Esophagus squamous epithelium (tissue), 5 donors: ENCODE data around the gene ITSN2. TPM values are rescaled to one million over a fixed set of nuclear protein-coding genes. Genes with fewer than 3 reads are reported as not detected.

Experiments used
- DNase-seq: peaks from one replicate; lab custom pipeline; 2025; lab: John Stamatoyannopoulos, UW
- H3K27ac ChIP-seq, 4 donors: fragments of 200-600 bp; sonication (generic); one replicate each; pipeline ENCODE4 v1.5.1; 2016 to 2019; ENCODE audit warnings: mild to moderate bottlenecking in 1 of 4
- H3K27me3 ChIP-seq, 4 donors: fragments of 200-600 bp; sonication (generic); 1 replicate in 3 of 4; 2 replicates in 1 of 4; pipeline versions ENCODE4 v1.5.1 to v1.6.0; 2017 to 2021; ENCODE audit warnings: antibody characterized with exemption in 1 of 4
- H3K36me3 ChIP-seq, 3 donors: fragments of 200-600 bp; sonication (generic); one replicate each; pipeline ENCODE4 v1.5.1; 2016 to 2019
- H3K4me1 ChIP-seq, 3 donors: fragments of 200-600 bp; sonication (generic); one replicate each; pipeline ENCODE4 v1.5.1; 2017 to 2019
- H3K4me3 ChIP-seq, 4 donors: fragments of 200-600 bp; sonication (generic); 1 replicate in 3 of 4; 2 replicates in 1 of 4; pipeline ENCODE4 v1.5.1; 2016 to 2019; ENCODE audit warnings: mild to moderate bottlenecking in 2 of 4, moderate library complexity in 1 of 4
- H3K9me3 ChIP-seq, 3 donors: fragments of 200-600 bp; sonication (generic); one replicate each; pipeline ENCODE4 v1.5.1; 2016 to 2019
- CTCF ChIP-seq, 6 experiments: fragments of 450-650 bp in 4 of 6; fragments of 200-600 bp in 2 of 6; sonication (generic) in 2 of 6; IDR thresholded peaks; one replicate each; pipeline ENCODE4 v1.5.1; 2016 to 2019; ENCODE audit warnings: antibody characterized with exemption in 6 of 6, mild to moderate bottlenecking in 4 of 6, moderate library complexity in 4 of 6
- POLR2A ChIP-seq, 4 donors: fragments of 450-650 bp; IDR thresholded peaks; one replicate each; pipeline ENCODE4 v1.6.1; 2017; ENCODE audit warnings: antibody characterized with exemption in 4 of 4, mild to moderate bottlenecking in 4 of 4, moderate library complexity in 3 of 4
- WGBS, 2 donors: methylation state at CpG; one replicate each; pipeline ENCODE4 v1.1.5; 2018; 5-methylcytosine and 5-hydroxymethylcytosine counted together
- intact Hi-C: fragments of 100-400 bp; cut with DNase I; formaldehyde crosslinking; loops from one replicate; pipeline ENCODE4 v1.15.0; 2022
- total RNA-seq, 4 donors: library from RNA; depleted of rRNA; stranded (reverse); fragments of >200 nt; gene quantifications; one replicate each; pipeline ENCODE4 v1.1.0, GENCODE V29; 2016
- donor health status: DM: yes; HTN: yes; CAD: no.

The ITSN2 gene
- total RNA-seq, 4 donors from 2014 or later, result 58.3 to 98.0 (median 65.3) TPM

GRCh38 chr2:24205131-24205530, 155.2 kb downstream of the ITSN2 start:
- Histone ChIP-seq H3K4me1 (no peaks in the 10 kb centered on the region), H3K4me3 (no peak overlapping the region), H3K27ac (no peak overlapping the region), H3K36me3 (peaks cover 19 to 91% (median 32%) of the 10 kb centered on the region in 3 donors), H3K27me3 (no peaks in the 10 kb centered on the region), H3K9me3 (no peaks in the 10 kb centered on the region)
- intact Hi-C loops, result no loop called here
- 92 to 95% methylated on average over 4 of the region's 4 CpGs for WGBS, 2 donors
- DNase-seq, result no peak
- TF ChIP-seq CTCF (IDR thresholded peaks at IDR 0.05), result no peak
- TF ChIP-seq POLR2A (IDR thresholded peaks at IDR 0.05), result no peak

- no peak overlapping the region for H3K27ac ChIP-seq
- H3K4me3 ChIP-seq, result no peak overlapping the region
- TF ChIP-seq POLR2A (IDR thresholded peaks at IDR 0.05), result no peak
- TF ChIP-seq CTCF (IDR thresholded peaks at IDR 0.05), result no peak
- no peaks in the 10 kb centered on the region for H3K9me3 ChIP-seq
- intact Hi-C loops, result no loop called here
- 90 to 98% methylated on average over 5 to 7 of the region's 12 CpGs for WGBS, 2 donors
- no peaks in the 10 kb centered on the region for H3K27me3 ChIP-seq
- H3K36me3 ChIP-seq, result peaks cover 19 to 86% (median 31%) of the 10 kb centered on the region in 3 donors
- DNase-seq, result no peak
- no peaks in the 10 kb centered on the region for H3K4me1 ChIP-seq
Observed at GRCh38 chr2:24204505-24204904, 155.8 kb downstream of the ITSN2 start.

GRCh38 chr2:24203787-24204150, 156.6 kb downstream of the ITSN2 start:
- Histone ChIP-seq H3K27me3 (no peaks in the 10 kb centered on the region), H3K4me1 (no peaks in the 10 kb centered on the region), H3K27ac (no peak overlapping the region), H3K36me3 (peaks cover 17 to 78% (median 24%) of the 10 kb centered on the region in 3 donors), H3K9me3 (no peaks in the 10 kb centered on the region), H3K4me3 (no peak overlapping the region)
- WGBS, 2 donors, result 83 to 97% methylated on average over 4 to 5 of the region's 5 CpGs
- DNase-seq, result no peak
- intact Hi-C loops, result no loop called here
- TF ChIP-seq CTCF (IDR thresholded peaks at IDR 0.05) (no peak), POLR2A (IDR thresholded peaks at IDR 0.05) (no peak)

GRCh38 chr2:24203029-24203786, 157.1 kb downstream of the ITSN2 start:
- Histone ChIP-seq H3K27ac (no peak overlapping the region), H3K4me1 (no peaks in the 10 kb centered on the region), H3K36me3 (peaks cover 12 to 73% (median 19%) of the 10 kb centered on the region in 3 donors), H3K9me3 (no peaks in the 10 kb centered on the region), H3K27me3 (no peaks in the 10 kb centered on the region), H3K4me3 (no peak overlapping the region)
- WGBS, 2 donors, result 78 to 85% methylated on average over 14 to 18 of the region's 19 CpGs
- TF ChIP-seq CTCF (IDR thresholded peaks at IDR 0.05) (no peak), POLR2A (IDR thresholded peaks at IDR 0.05) (no peak)
- intact Hi-C loops, result no loop called here
- DNase-seq, result no peak

GRCh38 chr2:24200799-24201198, 159.5 kb downstream of the ITSN2 start:
- H3K27me3 ChIP-seq, result no peaks in the 10 kb centered on the region
- WGBS, 2 donors, result 88 to 97% methylated on average over 1 to 2 of the region's 3 CpGs

More at GRCh38 chr2:24200799-24201198, 159.5 kb downstream of the ITSN2 start:
- no peak for DNase-seq
- intact Hi-C loops, result no loop called here
- Histone ChIP-seq H3K27ac (no peak overlapping the region), H3K4me3 (no peak overlapping the region), H3K4me1 (no peaks in the 10 kb centered on the region), H3K9me3 (no peaks in the 10 kb centered on the region), H3K36me3 (peaks cover 8 to 49% (median 9%) of the 10 kb centered on the region in 3 donors)
- no peak for TF ChIP-seq CTCF (IDR thresholded peaks at IDR 0.05)
